ENCODE data around the gene SQSTM1.

The SQSTM1 gene

GRCh38 chr5:179799644-179799973 lies 21.1 kb upstream of the SQSTM1 start:
- Histone ChIP-seq H3K36me3 (ENCODE audit: low read length) (no peaks in the 10 kb centered on the region), H3F3A (ENCODE audit: insufficient read depth) (no peaks in the 10 kb centered on the region), H3K27ac (ENCODE audit: low read depth, low read length) (no peak overlapping the region), H3K79me2 (ENCODE audit: insufficient read depth, low read length) (no peaks in the 10 kb centered on the region), H3K4me3 (ENCODE audit: insufficient read depth, low read length, poor library complexity, severe bottlenecking) (no peak overlapping the region), H3K9me3 (ENCODE audit: insufficient read depth, low read length) (no peaks in the 10 kb centered on the region), H3K9me2 (replicated peaks; ENCODE audit: insufficient read depth, low read length) (no peaks in the 10 kb centered on the region), H3K4me2 (ENCODE audit: low read depth, low read length, poor library complexity, severe bottlenecking) (no peak overlapping the region), H3K27me3 (ENCODE audit: low read length) (no peaks in the 10 kb centered on the region), H2AFZ (ENCODE audit: low read depth, low read length, severe bottlenecking) (no peak overlapping the region), H4K20me1 (ENCODE audit: low read depth, low read length) (no peaks in the 10 kb centered on the region), H3K9ac (ENCODE audit: low read length) (no peak overlapping the region)
- no peak for TF ChIP-seq CTCF (IDR thresholded peaks at IDR 0.05; ENCODE audit: insufficient read depth, low read length, poor library complexity, severe bottlenecking)
- no peak for TF ChIP-seq EZH2phosphoT487 (conservative IDR thresholded peaks at IDR 0.05; ENCODE audit: low read length)

- no peaks in the 10 kb centered on the region for H3K27me3 ChIP-seq (ENCODE audit: low read length)
- no peaks in the 10 kb centered on the region for H3F3A ChIP-seq (ENCODE audit: insufficient read depth)
- no peak overlapping the region for H3K9ac ChIP-seq (ENCODE audit: low read length)
- H3K79me2 ChIP-seq (ENCODE audit: insufficient read depth, low read length) = no peaks in the 10 kb centered on the region
- H3K9me3 ChIP-seq (ENCODE audit: insufficient read depth, low read length) = no peaks in the 10 kb centered on the region
- no peak overlapping the region for H2AFZ ChIP-seq (ENCODE audit: low read depth, low read length, severe bottlenecking)
- no peaks in the 10 kb centered on the region for H3K36me3 ChIP-seq (ENCODE audit: low read length)
- no peak overlapping the region for H3K4me2 ChIP-seq (ENCODE audit: low read depth, low read length, poor library complexity, severe bottlenecking)
- no peaks in the 10 kb centered on the region for H3K9me2 ChIP-seq (replicated peaks; ENCODE audit: insufficient read depth, low read length)
- H3K4me3 ChIP-seq (ENCODE audit: insufficient read depth, low read length, poor library complexity, severe bottlenecking) = no peak overlapping the region
- no peak overlapping the region for H3K27ac ChIP-seq (ENCODE audit: low read depth, low read length)
- H4K20me1 ChIP-seq (ENCODE audit: low read depth, low read length) = no peaks in the 10 kb centered on the region
- TF ChIP-seq EZH2phosphoT487 (conservative IDR thresholded peaks at IDR 0.05; ENCODE audit: low read length) (no peak), CTCF (IDR thresholded peaks at IDR 0.05; ENCODE audit: insufficient read depth, low read length, poor library complexity, severe bottlenecking) (no peak)
These were observed 20.5 kb upstream of the SQSTM1 start for GRCh38 chr5:179800071-179800695.

- TF ChIP-seq EZH2phosphoT487 (conservative IDR thresholded peaks at IDR 0.05; ENCODE audit: low read length) = no peak
- TF ChIP-seq CTCF (IDR thresholded peaks at IDR 0.05; ENCODE audit: insufficient read depth, low read length, poor library complexity, severe bottlenecking) = no peak
- H3K79me2 ChIP-seq (ENCODE audit: insufficient read depth, low read length) = no peaks in the 10 kb centered on the region; the same call in 1 of the 2 replicates
- no peak overlapping the region for H3K9ac ChIP-seq (ENCODE audit: low read length)
- no peak overlapping the region for H3K4me2 ChIP-seq (ENCODE audit: low read depth, low read length, poor library complexity, severe bottlenecking)
- no peaks in the 10 kb centered on the region for H3K9me2 ChIP-seq (replicated peaks; ENCODE audit: insufficient read depth, low read length)
- H4K20me1 ChIP-seq (ENCODE audit: low read depth, low read length) = no peaks in the 10 kb centered on the region
- no peaks in the 10 kb centered on the region for H3K36me3 ChIP-seq (ENCODE audit: low read length)
- no peaks in the 10 kb centered on the region for H3K27me3 ChIP-seq (ENCODE audit: low read length)
- no peak overlapping the region for H3K27ac ChIP-seq (ENCODE audit: low read depth, low read length)
- H3K4me3 ChIP-seq (ENCODE audit: insufficient read depth, low read length, poor library complexity, severe bottlenecking) = no peak overlapping the region
- H3K9me3 ChIP-seq (ENCODE audit: insufficient read depth, low read length) = no peaks in the 10 kb centered on the region
- H3F3A ChIP-seq (ENCODE audit: insufficient read depth) = no peaks in the 10 kb centered on the region
- H2AFZ ChIP-seq (ENCODE audit: low read depth, low read length, severe bottlenecking) = no peak overlapping the region
These were observed 20.0 kb upstream of the SQSTM1 start for GRCh38 chr5:179800696-179801201.
